Lower leg skin (tissue), 4 donors: ENCODE results near the gene PCDHGA10. TPM values are rescaled to one million over a fixed set of nuclear protein-coding genes. Genes with fewer than 3 reads are reported as not detected.
"Not testable (repeated sequence)": the region's sequence is repeated elsewhere in the genome, so short reads cannot be mapped to it uniquely, and the experiment has no call there.

Source experiments
- DNase-seq, 2 donors: peaks; one replicate each; pipeline ENCODE4 v3.0.0-alpha.2; 2019; ENCODE audit warnings: low spot score in 2 of 2
- H3K4me3 ChIP-seq: fragments of 200-600 bp; sonication (generic); 2 replicates; pipeline ENCODE4 v1.5.1; 2017; ENCODE audit warnings: mild to moderate bottlenecking, low read depth; ENCODE audit not compliant: poor library complexity, severe bottlenecking
- POLR2A ChIP-seq, 2 donors: fragments of 450-650 bp; IDR thresholded peaks; one replicate each; pipeline ENCODE4 v1.6.1; 2016 to 2017; ENCODE audit warnings: antibody characterized with exemption in 2 of 2, mild to moderate bottlenecking in 1 of 2, moderate library complexity in 1 of 2
- WGBS, 2 donors: methylation state at CpG; one replicate each; pipeline ENCODE4 v1.1.5; 2018; 5-methylcytosine and 5-hydroxymethylcytosine counted together
- intact Hi-C: fragments of 100-400 bp; cut with DNase I; formaldehyde crosslinking; loops from one replicate; pipeline ENCODE4 v1.15.0; 2023; ENCODE audit warnings: low total_unique reads
- total RNA-seq, 4 donors: library from RNA; depleted of rRNA; stranded (reverse); fragments of >200 nt; gene quantifications; one replicate each; pipeline ENCODE4 v1.1.0, GENCODE V29; 2016
- TF ChIP-seq, protein P1 (sequence below), 3 donors: fragments of 450-650 bp; IDR thresholded peaks; one replicate each; pipeline ENCODE4 v1.5.1; 2016; ENCODE audit warnings: antibody characterized with exemption in 3 of 3, mild to moderate bottlenecking in 3 of 3, moderate library complexity in 2 of 3

PCDHGA10 gene
- total RNA-seq, 4 donors from 2014 or later = 6.8 to 11.7 (median 8.3) TPM

DNA sequence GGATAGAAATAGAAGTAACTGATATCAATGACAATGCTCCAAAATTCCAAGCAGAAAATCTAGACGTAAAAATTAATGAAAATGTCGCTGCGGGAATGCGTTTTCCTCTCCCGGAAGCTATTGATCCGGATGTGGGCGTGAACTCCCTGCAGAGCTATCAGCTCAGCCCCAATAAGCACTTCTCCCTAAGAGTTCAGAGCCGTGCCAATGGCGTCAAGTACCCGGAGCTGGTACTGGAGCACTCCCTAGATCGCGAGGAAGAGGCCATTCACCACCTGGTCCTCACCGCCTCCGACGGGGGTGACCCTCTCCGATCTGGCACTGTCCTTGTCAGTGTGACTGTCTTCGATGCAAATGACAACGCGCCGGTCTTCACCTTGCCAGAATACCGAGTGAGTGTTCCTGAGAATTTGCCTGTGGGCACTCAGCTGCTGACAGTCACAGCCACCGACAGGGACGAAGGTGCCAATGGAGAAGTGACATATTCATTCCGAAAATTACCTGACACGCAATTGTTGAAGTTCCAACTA, 818 bp downstream of the PCDHGA10 start:
- intact Hi-C loops = loop anchor here (10.0 kb wide), 1 partner anchor 141 kb away; no protein-coding TSS in a partner anchor
- 20 to 23% methylated on average over 25 of the region's 25 CpGs for WGBS, 2 donors
- TF ChIP-seq, protein P1, sequence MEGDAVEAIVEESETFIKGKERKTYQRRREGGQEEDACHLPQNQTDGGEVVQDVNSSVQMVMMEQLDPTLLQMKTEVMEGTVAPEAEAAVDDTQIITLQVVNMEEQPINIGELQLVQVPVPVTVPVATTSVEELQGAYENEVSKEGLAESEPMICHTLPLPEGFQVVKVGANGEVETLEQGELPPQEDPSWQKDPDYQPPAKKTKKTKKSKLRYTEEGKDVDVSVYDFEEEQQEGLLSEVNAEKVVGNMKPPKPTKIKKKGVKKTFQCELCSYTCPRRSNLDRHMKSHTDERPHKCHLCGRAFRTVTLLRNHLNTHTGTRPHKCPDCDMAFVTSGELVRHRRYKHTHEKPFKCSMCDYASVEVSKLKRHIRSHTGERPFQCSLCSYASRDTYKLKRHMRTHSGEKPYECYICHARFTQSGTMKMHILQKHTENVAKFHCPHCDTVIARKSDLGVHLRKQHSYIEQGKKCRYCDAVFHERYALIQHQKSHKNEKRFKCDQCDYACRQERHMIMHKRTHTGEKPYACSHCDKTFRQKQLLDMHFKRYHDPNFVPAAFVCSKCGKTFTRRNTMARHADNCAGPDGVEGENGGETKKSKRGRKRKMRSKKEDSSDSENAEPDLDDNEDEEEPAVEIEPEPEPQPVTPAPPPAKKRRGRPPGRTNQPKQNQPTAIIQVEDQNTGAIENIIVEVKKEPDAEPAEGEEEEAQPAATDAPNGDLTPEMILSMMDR (IDR thresholded peaks at IDR 0.05) = no peak
- DNase-seq = no peak
- no peak overlapping the region for H3K4me3 ChIP-seq

DNA sequence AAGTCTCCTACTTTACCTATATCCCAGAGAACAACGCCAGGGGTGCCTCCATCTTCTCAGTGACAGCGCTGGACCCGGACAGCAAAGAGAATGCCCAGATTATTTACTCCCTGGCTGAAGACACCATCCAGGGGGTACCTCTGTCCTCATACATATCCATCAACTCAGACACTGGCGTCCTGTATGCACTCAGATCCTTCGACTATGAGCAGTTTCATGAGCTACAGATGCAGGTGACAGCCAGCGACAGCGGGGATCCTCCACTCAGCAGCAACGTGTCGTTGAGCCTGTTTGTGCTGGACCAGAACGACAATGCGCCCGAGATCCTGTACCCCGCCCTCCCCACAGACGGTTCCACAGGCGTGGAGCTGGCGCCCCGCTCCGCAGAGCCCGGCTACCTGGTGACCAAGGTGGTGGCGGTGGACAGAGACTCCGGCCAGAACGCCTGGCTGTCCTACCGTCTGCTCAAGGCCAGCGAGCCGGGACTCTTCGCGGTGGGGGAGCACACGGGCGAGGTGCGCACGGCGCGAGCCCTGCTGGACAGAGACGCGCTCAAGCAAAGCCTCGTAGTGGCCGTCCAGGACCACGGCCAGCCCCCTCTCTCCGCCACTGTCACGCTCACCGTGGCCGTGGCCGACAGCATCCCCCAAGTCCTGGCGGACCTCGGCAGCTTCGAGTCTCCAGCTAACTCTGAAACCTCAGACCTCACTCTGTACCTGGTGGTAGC, 1.9 kb downstream of the PCDHGA10 start:
- WGBS, 2 donors = 34 to 37% methylated on average over 41 to 45 of the region's 46 CpGs
- H3K4me3 ChIP-seq, DNase-seq: not testable (repeated sequence)
- intact Hi-C loops = loop anchor here (10.0 kb wide), 1 partner anchor 140 kb away; no protein-coding TSS in a partner anchor

GRCh38 chr5:141415275-141415618, 2.5 kb downstream of the PCDHGA10 start:
- not testable (repeated sequence) for DNase-seq, H3K4me3 ChIP-seq
- intact Hi-C loops = loop anchor here (10.0 kb wide), 1 partner anchor 140 kb away; no protein-coding TSS in a partner anchor
- 26 to 28% methylated on average over 19 to 24 of the region's 24 CpGs for WGBS, 2 donors

DNA sequence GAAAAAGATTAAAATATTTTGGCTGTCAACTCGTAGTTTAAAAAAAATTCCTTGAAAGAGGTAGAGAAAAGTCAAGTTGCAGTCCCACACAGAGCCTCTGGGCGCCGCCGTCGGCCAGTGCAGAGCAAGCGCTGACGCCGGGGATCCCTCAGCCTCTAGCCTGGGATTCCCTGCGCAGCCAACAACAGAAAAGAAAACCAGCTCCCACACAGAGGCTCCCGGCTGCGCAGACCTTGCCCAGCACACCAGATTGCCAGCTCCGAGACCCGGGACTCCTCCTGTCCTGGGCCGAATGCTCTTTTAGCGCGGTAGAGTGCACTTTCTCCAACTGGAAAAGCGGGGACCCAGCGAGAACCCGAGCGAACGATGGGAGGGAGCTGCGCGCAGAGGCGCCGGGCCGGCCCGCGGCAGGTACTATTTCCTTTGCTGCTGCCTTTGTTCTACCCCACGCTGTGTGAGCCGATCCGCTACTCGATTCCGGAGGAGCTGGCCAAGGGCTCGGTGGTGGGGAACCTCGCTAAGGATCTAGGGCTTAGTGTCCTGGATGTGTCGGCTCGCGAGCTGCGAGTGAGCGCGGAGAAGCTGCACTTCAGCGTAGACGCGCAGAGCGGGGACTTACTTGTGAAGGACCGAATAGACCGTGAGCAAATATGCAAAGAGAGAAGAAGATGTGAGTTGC, 4.8 kb downstream of the PCDHGA10 start, which contains the start of gene PCDHGB7:
Gene PCDHGB7 (plus strand): TSS at position 184 of the 679 bp plus-strand sequence. CDS start 183 bp downstream, at position 367.
- DNase-seq = peak; percentile 46 to 91
- WGBS, 2 donors = 13% methylated on average over 43 to 45 of the region's 47 CpGs
- intact Hi-C loops = loop anchor here (10.0 kb wide), 1 partner anchor 137 kb away; no protein-coding TSS in a partner anchor
- peak within 1 kb of the TSS; percentile 1 for H3K4me3 ChIP-seq

DNA sequence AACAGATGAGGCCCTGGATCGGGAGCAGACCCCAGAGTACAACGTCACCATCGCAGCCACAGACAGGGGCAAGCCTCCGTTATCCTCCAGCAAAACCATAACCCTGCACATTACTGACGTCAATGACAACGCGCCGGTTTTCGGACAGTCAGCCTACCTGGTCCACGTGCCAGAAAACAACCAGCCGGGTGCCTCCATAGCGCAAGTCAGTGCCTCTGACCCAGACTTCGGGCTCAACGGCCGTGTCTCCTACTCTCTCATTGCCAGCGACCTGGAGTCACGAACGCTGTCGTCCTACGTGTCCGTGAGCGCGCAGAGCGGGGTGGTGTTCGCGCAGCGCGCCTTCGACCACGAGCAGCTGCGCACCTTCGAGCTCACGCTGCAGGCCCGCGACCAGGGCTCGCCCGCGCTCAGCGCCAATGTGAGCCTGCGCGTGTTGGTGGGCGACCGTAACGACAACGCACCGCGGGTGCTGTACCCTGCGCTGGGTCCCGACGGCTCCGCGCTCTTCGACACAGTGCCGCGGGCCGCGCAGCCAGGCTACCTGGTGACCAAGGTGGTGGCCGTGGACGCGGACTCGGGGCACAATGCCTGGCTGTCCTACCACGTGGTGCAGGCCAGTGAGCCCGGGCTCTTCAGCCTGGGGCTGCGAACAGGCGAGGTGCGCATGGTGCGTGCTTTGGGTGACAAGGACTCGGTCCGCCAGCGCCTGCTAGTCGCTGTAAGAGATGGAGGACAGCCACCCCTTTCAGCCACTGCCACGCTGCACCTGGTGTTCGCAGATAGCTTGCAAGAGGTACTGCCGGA, 6.5 kb downstream of the PCDHGA10 start:
- 32 to 35% methylated on average over 48 to 62 of the region's 74 CpGs for WGBS, 2 donors
- H3K4me3 ChIP-seq = no peak overlapping the region
- TF ChIP-seq POLR2A (IDR thresholded peaks at IDR 0.05) = no peak
- TF ChIP-seq, protein P1 (IDR thresholded peaks at IDR 0.05) = no peak
- intact Hi-C loops = loop anchor here (10.0 kb wide), 1 partner anchor 136 kb away; no protein-coding TSS in a partner anchor
- no peak for DNase-seq

DNA sequence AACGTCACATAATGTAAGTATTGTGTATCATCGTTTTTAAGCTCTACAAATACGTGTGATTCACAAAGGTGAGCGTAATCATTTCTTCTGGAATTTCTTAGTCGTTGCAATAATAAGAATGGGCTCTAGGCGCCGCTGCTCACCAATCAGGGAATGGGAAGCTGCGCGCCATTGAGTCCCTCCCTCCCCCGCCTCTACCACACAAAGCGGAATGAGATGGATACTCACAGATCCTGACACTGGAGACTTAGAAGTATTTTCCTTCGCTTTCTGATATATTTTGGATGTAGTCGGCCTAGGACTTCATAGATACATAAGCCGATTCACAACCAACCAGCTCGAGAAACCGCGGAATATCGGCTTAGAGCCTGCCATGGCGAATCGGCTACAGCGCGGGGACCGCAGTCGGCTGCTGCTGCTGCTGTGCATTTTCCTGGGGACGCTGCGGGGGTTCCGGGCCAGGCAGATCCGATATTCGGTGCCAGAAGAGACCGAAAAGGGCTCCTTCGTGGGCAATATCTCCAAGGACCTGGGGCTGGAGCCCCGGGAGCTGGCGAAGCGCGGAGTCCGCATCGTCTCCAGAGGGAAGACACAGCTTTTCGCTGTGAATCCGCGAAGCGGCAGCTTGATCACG, 8.2 kb downstream of the PCDHGA10 start, which contains the start of gene PCDHGA11:
Gene PCDHGA11 (plus strand): TSS at position 197 of the 634 bp plus-strand sequence. CDS start 177 bp downstream, at position 374.
- intact Hi-C loops = no loop called here
- no peak for TF ChIP-seq POLR2A (IDR thresholded peaks at IDR 0.05)
- TF ChIP-seq, protein P1 (IDR thresholded peaks at IDR 0.05) = no peak
- no peak within 1 kb of the TSS for H3K4me3 ChIP-seq
- no peak for DNase-seq
- 10 to 15% methylated on average over 35 to 40 of the region's 42 CpGs for WGBS, 2 donors
